H9 (cell line): ENCODE data around the gene IFT25. TPM values are rescaled to one million over a fixed set of nuclear protein-coding genes. Genes with fewer than 3 reads are reported as not detected.

Experiments
- DNase-seq: peaks from one replicate; pipeline ENCODE4 v3.0.0-alpha.2; 2017
- H2AFZ ChIP-seq: one replicate; pipeline ENCODE4 v1.6.1; 2013; ENCODE audit warnings: mild to moderate bottlenecking, low read length, control low read depth, moderate library complexity
- H2AK5ac ChIP-seq: 2 replicates; pipeline ENCODE4 v1.6.1; 2013; ENCODE audit warnings: low read length, control low read depth, mixed read lengths; ENCODE audit not compliant: insufficient read length
- H2BK120ac ChIP-seq: one replicate; pipeline ENCODE4 v1.6.1; 2013; ENCODE audit warnings: low read depth, mild to moderate bottlenecking, low read length, control low read depth, inconsistent platforms; ENCODE audit not compliant: poor library complexity, severe bottlenecking
- H2BK12ac ChIP-seq: 2 replicates; pipeline ENCODE4 v1.6.1; 2013; ENCODE audit warnings: low read length, control low read depth, mixed read lengths, low read depth; ENCODE audit not compliant: insufficient read length
- H2BK15ac ChIP-seq: 2 replicates; pipeline ENCODE4 v1.6.1; 2013; ENCODE audit warnings: low read depth, low read length, control low read depth
- H2BK20ac ChIP-seq: one replicate; pipeline ENCODE4 v1.6.1; 2013; ENCODE audit warnings: low read depth, mild to moderate bottlenecking, low read length, control low read depth, inconsistent platforms; ENCODE audit not compliant: poor library complexity, severe bottlenecking
- H2BK5ac ChIP-seq: 2 replicates; pipeline ENCODE4 v1.6.1; 2013; ENCODE audit warnings: low read length, control low read depth, mixed read lengths; ENCODE audit not compliant: insufficient read length
- H3K14ac ChIP-seq: 2 replicates; pipeline ENCODE4 v1.6.1; 2013; ENCODE audit warnings: low read length, control low read depth; ENCODE audit not compliant: insufficient read depth
- H3K18ac ChIP-seq: 2 replicates; pipeline ENCODE4 v1.6.1; 2013; ENCODE audit warnings: low read depth, mild to moderate bottlenecking, mixed read lengths, low read length, control low read depth; ENCODE audit not compliant: insufficient read length
- H3K23ac ChIP-seq: 2 replicates; pipeline ENCODE4 v1.6.1; 2013; ENCODE audit warnings: low read length, control low read depth, mixed read lengths, low read depth; ENCODE audit not compliant: insufficient read length
- H3K23me2 ChIP-seq: 2 replicates; pipeline ENCODE4 v1.6.1; 2013; ENCODE audit warnings: low read depth, mild to moderate bottlenecking, mixed read lengths, low read length, control low read depth; ENCODE audit not compliant: insufficient read length, poor library complexity, severe bottlenecking
- H3K27ac ChIP-seq: 2 replicates; pipeline ENCODE4 v1.5.1; 2013; ENCODE audit warnings: low read length, control low read depth, mixed read lengths, low read depth; ENCODE audit not compliant: insufficient read length
- H3K27me3 ChIP-seq: 2 replicates; pipeline ENCODE4 v1.6.1; 2013; ENCODE audit warnings: low read length, control low read depth, inconsistent platforms; ENCODE audit not compliant: insufficient read depth
- H3K4ac ChIP-seq: 2 replicates; pipeline ENCODE4 v1.6.1; 2013; ENCODE audit warnings: low read depth, mild to moderate bottlenecking, control low read depth, inconsistent platforms, low read length, moderate library complexity
- H3K4me1 ChIP-seq: 2 replicates; pipeline ENCODE4 v1.6.1; 2013; ENCODE audit warnings: low read length, control low read depth, inconsistent platforms; ENCODE audit not compliant: insufficient read depth
- H3K4me2 ChIP-seq: 2 replicates; pipeline ENCODE4 v1.6.1; 2013; ENCODE audit warnings: low read length, control low read depth, mixed read lengths; ENCODE audit not compliant: insufficient read length, insufficient read depth
- H3K56ac ChIP-seq: 2 replicates; pipeline ENCODE4 v1.6.1; 2013; ENCODE audit warnings: low read depth, mild to moderate bottlenecking, mixed read lengths, low read length, control low read depth; ENCODE audit not compliant: insufficient read length
- H3K79me1 ChIP-seq: 2 replicates; pipeline ENCODE4 v1.6.1; 2013; ENCODE audit warnings: low read depth, mild to moderate bottlenecking, moderate library complexity, low read length, control low read depth, inconsistent platforms; ENCODE audit not compliant: insufficient read depth, poor library complexity, severe bottlenecking
- H3K79me2 ChIP-seq: 2 replicates; pipeline ENCODE4 v1.6.1; 2013; ENCODE audit warnings: low read length, control low read depth, inconsistent platforms; ENCODE audit not compliant: insufficient read depth
- H3K9ac ChIP-seq: 2 replicates; pipeline ENCODE4 v1.6.1; 2013; ENCODE audit warnings: low read length, control low read depth, mixed read lengths; ENCODE audit not compliant: insufficient read length; ENCODE audit errors: extremely low read depth
- H3K9me3 ChIP-seq: one replicate; pipeline ENCODE4 v1.6.1; 2013; ENCODE audit warnings: low read depth, low read length, inconsistent platforms; ENCODE audit not compliant: control insufficient read depth
- H3T11ph ChIP-seq: one replicate; pipeline ENCODE4 v1.6.1; 2013; ENCODE audit warnings: mild to moderate bottlenecking, low read length, control low read depth, inconsistent platforms
- H4K20me1 ChIP-seq: one replicate; pipeline ENCODE4 v1.6.1; 2013; ENCODE audit not compliant: control insufficient read depth, insufficient read length, insufficient read depth
- H4K5ac ChIP-seq: 2 replicates; pipeline ENCODE4 v1.6.1; 2013; ENCODE audit warnings: low read depth, mild to moderate bottlenecking, mixed read lengths, low read length, control low read depth; ENCODE audit not compliant: insufficient read length
- H4K8ac ChIP-seq: replicated peaks from 2 replicates; pipeline ENCODE4 v1.6.1; 2013; ENCODE audit warnings: low read length, control low read depth, mixed read lengths, low read depth; ENCODE audit not compliant: insufficient read length
- H4K91ac ChIP-seq: 2 replicates; pipeline ENCODE4 v1.6.1; 2013; ENCODE audit warnings: low read depth, mild to moderate bottlenecking, moderate library complexity, mixed read lengths, low read length, control low read depth; ENCODE audit not compliant: insufficient read length
- H3K27ac Mint-ChIP-seq, 3 experiments: 2 replicates in 2 of 3; 3 replicates in 1 of 3; pipeline ENCODE4 v1.8.0; 2020 to 2021; ENCODE audit warnings: mixed read lengths in 3 of 3, mild to moderate bottlenecking in 1 of 3, moderate library complexity in 1 of 3
- H3K27me3 Mint-ChIP-seq: 2 replicates; pipeline ENCODE4 v1.8.0; 2021; ENCODE audit warnings: low read depth, mild to moderate bottlenecking, moderate library complexity, mixed read lengths
- H3K36me3 Mint-ChIP-seq, 3 experiments: 2 replicates in 2 of 3; 3 replicates in 1 of 3; pipeline ENCODE4 v1.8.0; 2020 to 2021; ENCODE audit warnings: low read depth in 3 of 3, mixed read lengths in 3 of 3; ENCODE audit not compliant: insufficient read depth in 1 of 3
- H3K4me1 Mint-ChIP-seq, 2 experiments: 2 replicates each; pipeline ENCODE4 v1.8.0; 2020; ENCODE audit warnings: mixed read lengths in 2 of 2
- H3K4me3 Mint-ChIP-seq, 2 experiments: 2 replicates in 1 of 2; 3 replicates in 1 of 2; pipeline ENCODE4 v1.8.0; 2020 to 2021; ENCODE audit warnings: mild to moderate bottlenecking in 2 of 2, mixed read lengths in 2 of 2, moderate library complexity in 1 of 2
- H3K9me3 Mint-ChIP-seq, 2 experiments: 2 replicates in 1 of 2; 3 replicates in 1 of 2; pipeline ENCODE4 v1.8.0; 2020; ENCODE audit warnings: mild to moderate bottlenecking in 2 of 2, mixed read lengths in 2 of 2, moderate library complexity in 1 of 2
- CTCF ChIP-seq: fragments of 200-600 bp; sonication (generic); conservative IDR thresholded peaks from 3 replicates; pipeline ENCODE4 v1.8.0; 2021; ENCODE audit warnings: antibody characterized with exemption, mild to moderate bottlenecking
- WGBS: extraction: QIAGEN DNeasy Blood & Tissue Kit; methylation state at CpG from one replicate; pipeline ENCODE4 v1.1.7; 2013; ENCODE audit warnings: missing lambda C conversion rate, low lambda C conversion rate, mixed read lengths; ENCODE audit not compliant: insufficient read length; ENCODE audit errors: extremely low coverage; 5-methylcytosine and 5-hydroxymethylcytosine counted together
- total RNA-seq: library from RNA; stranded (reverse); gene quantifications from 2 replicates; pipeline ENCODE4 v1.2.1, GENCODE V29; 2021

Gene IFT25
- total RNA-seq, 1 experiment from 2014 or later: 36.8 TPM

- no peak overlapping the region for H4K8ac ChIP-seq
- no peak overlapping the region for H2BK15ac ChIP-seq
- H3K79me2 ChIP-seq: no peaks in the 10 kb centered on the region; the same call in 1 of the 2 replicates
- H3K4me2 ChIP-seq: no peak overlapping the region
- no peak overlapping the region for H4K5ac ChIP-seq
- Mint-ChIP-seq H3K36me3 (peaks cover 8 to 39% (median 25%) of the 10 kb centered on the region in 3 experiments), H3K27me3 (no peaks in the 10 kb centered on the region; the same call in none of the 2 replicates), H3K27ac (peak overlapping the region in 2 of 3 experiments; percentile 34 to 79; a peak in 2 of 7 replicates), H3K9me3 (no peaks in the 10 kb centered on the region), H3K4me1 (peaks cover 46 to 54% of the 10 kb centered on the region in 2 experiments), H3K4me3 (no peak overlapping the region; a peak in 1 of 5 replicates)
- no peak overlapping the region for H2BK120ac ChIP-seq
- no peaks in the 10 kb centered on the region for H3K27me3 ChIP-seq
- DNase-seq: peak; percentile 54
- H3T11ph ChIP-seq: no peak overlapping the region
- no peak overlapping the region for H2AK5ac ChIP-seq
- H2BK20ac ChIP-seq: no peak overlapping the region
- H3K79me1 ChIP-seq: no peaks in the 10 kb centered on the region
- H3K9me3 ChIP-seq: no peaks in the 10 kb centered on the region
- WGBS: no CpG with 5 or more reads among the region's 4 CpGs
- H3K4me1 ChIP-seq: peaks cover 5% of the 10 kb centered on the region
- no peak overlapping the region for H3K23ac ChIP-seq
- no peak overlapping the region for H2BK12ac ChIP-seq
- H2BK5ac ChIP-seq: no peak overlapping the region
- H4K91ac ChIP-seq: no peak overlapping the region
- no peaks in the 10 kb centered on the region for H4K20me1 ChIP-seq
- H3K14ac ChIP-seq: no peak overlapping the region
- peaks cover 13% of the 10 kb centered on the region for H3K23me2 ChIP-seq
- no peak overlapping the region for H3K56ac ChIP-seq
- H3K9ac ChIP-seq: no peak overlapping the region
- peak; percentile 76 for TF ChIP-seq CTCF
- no peak overlapping the region for H2AFZ ChIP-seq
- no peak overlapping the region for H3K4ac ChIP-seq
- no peak overlapping the region for H3K18ac ChIP-seq
- no peak overlapping the region for H3K27ac ChIP-seq
Observed at GRCh38 chr1:53949023-53949990, 3.8 kb upstream of the IFT25 start.
